SK-N-SH treated with all-trans-retinoic acid at 6 μM for 48 hours (cell line): ENCODE results near the gene ANKS6.

Source experiments
- ATAC-seq: fragments of 200-7000 bp; cut with Tn5 transposase; 3 replicates; pipeline ENCODE4 v1.9.1; 2020; ENCODE audit warnings: mild to moderate bottlenecking, moderate library complexity
- BACH2 ChIP-seq: fragments of 250-450 bp; sonication (Bioruptor Pico); IDR thresholded peaks from 2 replicates; pipeline ENCODE4 v1.9.0; 2021; ENCODE audit warnings: mild to moderate bottlenecking, borderline replicate concordance
- CREB5 ChIP-seq: fragments of 250-450 bp; sonication (Bioruptor Pico); IDR thresholded peaks from 2 replicates; pipeline ENCODE4 v1.5.1; 2020; ENCODE audit warnings: low read depth, mild to moderate bottlenecking, moderate library complexity
- CSRNP3 ChIP-seq: fragments of 250-450 bp; sonication (Bioruptor Pico); IDR thresholded peaks from 2 replicates; pipeline ENCODE4 v1.5.1; 2021; ENCODE audit warnings: mild to moderate bottlenecking, moderate library complexity
- ESRRG ChIP-seq: fragments of 250-450 bp; sonication (Bioruptor Pico); IDR thresholded peaks from 2 replicates; pipeline ENCODE4 v1.6.1; 2021; ENCODE audit warnings: mild to moderate bottlenecking
- OSR1 ChIP-seq: fragments of 250-450 bp; sonication (Bioruptor Pico); IDR thresholded peaks from 2 replicates; pipeline ENCODE4 v1.8.0; 2022; ENCODE audit warnings: moderate library complexity, mild to moderate bottlenecking, inconsistent platforms
- PATZ1 ChIP-seq: fragments of 250-450 bp; sonication (Bioruptor Pico); IDR thresholded peaks from 2 replicates; pipeline ENCODE4 v1.8.0; 2020; ENCODE audit warnings: mild to moderate bottlenecking, moderate library complexity, borderline replicate concordance
- POU6F1 ChIP-seq: fragments of 250-450 bp; sonication (Bioruptor Pico); IDR thresholded peaks from 2 replicates; pipeline ENCODE4 v1.8.0; 2021; ENCODE audit warnings: low read depth, mild to moderate bottlenecking, moderate library complexity, borderline replicate concordance
- PPARA ChIP-seq: fragments of 250-450 bp; sonication (Bioruptor Pico); IDR thresholded peaks from 2 replicates; pipeline ENCODE4 v1.5.0; 2020; ENCODE audit warnings: mild to moderate bottlenecking, borderline replicate concordance
- RARB ChIP-seq: fragments of 250-450 bp; sonication (Bioruptor Pico); IDR thresholded peaks from 2 replicates; pipeline ENCODE4 v1.8.0; 2021; ENCODE audit warnings: mild to moderate bottlenecking, moderate library complexity
- TCF4 ChIP-seq: fragments of 250-450 bp; sonication (Bioruptor Pico); IDR thresholded peaks from 2 replicates; pipeline ENCODE4 v1.8.0; 2021; ENCODE audit warnings: mild to moderate bottlenecking, moderate library complexity, borderline replicate concordance
- TOX ChIP-seq: fragments of 250-450 bp; sonication (Bioruptor Pico); IDR thresholded peaks from 2 replicates; pipeline ENCODE4 v1.8.0; 2021; ENCODE audit warnings: mild to moderate bottlenecking, moderate library complexity, borderline replicate concordance
- TSHZ2 ChIP-seq: fragments of 250-450 bp; sonication (Bioruptor Pico); IDR thresholded peaks from 2 replicates; pipeline ENCODE4 v1.5.0; 2020; ENCODE audit warnings: mild to moderate bottlenecking, moderate library complexity
- ZFP3 ChIP-seq: fragments of 250-450 bp; sonication (Bioruptor Pico); IDR thresholded peaks from 2 replicates; pipeline ENCODE4 v1.5.0; 2020; ENCODE audit warnings: mild to moderate bottlenecking, moderate library complexity
- ZFP30 ChIP-seq: fragments of 450-650 bp; formaldehyde crosslinking; IDR thresholded peaks from 2 replicates; pipeline ENCODE4 v1.5.0; 2022; ENCODE audit warnings: mild to moderate bottlenecking, moderate library complexity
- ZNF565 ChIP-seq: fragments of 450-650 bp; formaldehyde crosslinking; conservative IDR thresholded peaks from 2 replicates; pipeline ENCODE4 v1.5.0; 2020; ENCODE audit warnings: low read depth, mild to moderate bottlenecking, moderate library complexity
- ZNF70 ChIP-seq: fragments of 450-650 bp; formaldehyde crosslinking; IDR thresholded peaks from 2 replicates; pipeline ENCODE4 v1.5.0; 2020; ENCODE audit warnings: mild to moderate bottlenecking, moderate library complexity
- ZNF8 ChIP-seq: fragments of 450-650 bp; formaldehyde crosslinking; IDR thresholded peaks from 2 replicates; pipeline ENCODE4 v1.5.0; 2020; ENCODE audit warnings: mild to moderate bottlenecking, moderate library complexity

Gene ANKS6

GRCh38 chr9:98712987-98713386, 83.4 kb downstream of the ANKS6 start:
- TF ChIP-seq ZFP30 = no peak
- no peak for TF ChIP-seq BACH2 (CRISPR knock-in tag)
- no peak for TF ChIP-seq CSRNP3 (CRISPR knock-in tag)
- TF ChIP-seq ESRRG (CRISPR knock-in tag) = no peak
- no peak for TF ChIP-seq POU6F1 (CRISPR knock-in tag)
- TF ChIP-seq CREB5 = no peak
- TF ChIP-seq PATZ1 = no peak
- no peak for TF ChIP-seq TOX (CRISPR knock-in tag)
- no peak for TF ChIP-seq PPARA (CRISPR knock-in tag)
- TF ChIP-seq ZNF70 (CRISPR knock-in tag) = no peak
- no peak for TF ChIP-seq OSR1
- no peak for ATAC-seq

- TF ChIP-seq ZNF565 (no peak), OSR1 (no peak), TCF4 (CRISPR knock-in tag) (no peak), ZFP3 (CRISPR knock-in tag) (no peak), CREB5 (no peak), POU6F1 (CRISPR knock-in tag) (no peak), RARB (CRISPR knock-in tag) (no peak), TOX (CRISPR knock-in tag) (no peak), TSHZ2 (CRISPR knock-in tag) (no peak), ZNF8 (CRISPR knock-in tag) (no peak)
- ATAC-seq = peak; percentile 55; the same call in 2 of the 3 replicates
These were observed 86.1 kb downstream of the ANKS6 start for GRCh38 chr9:98709968-98710965.
